HG03159 (cell line): ENCODE measurements around the gene PRAMEF13.
"Not testable (repeated sequence)": the region's sequence is repeated elsewhere in the genome, so short reads cannot be mapped to it uniquely, and the experiment has no call there.

Experiments
- ATAC-seq: cut with Tn5 transposase; IDR thresholded peaks from one replicate; pipeline ENCODE4 v1.9.1; 2021; ENCODE audit warnings: mild to moderate bottlenecking, moderate library complexity; ENCODE audit not compliant: unreplicated experiment

PRAMEF13 gene

DNA sequence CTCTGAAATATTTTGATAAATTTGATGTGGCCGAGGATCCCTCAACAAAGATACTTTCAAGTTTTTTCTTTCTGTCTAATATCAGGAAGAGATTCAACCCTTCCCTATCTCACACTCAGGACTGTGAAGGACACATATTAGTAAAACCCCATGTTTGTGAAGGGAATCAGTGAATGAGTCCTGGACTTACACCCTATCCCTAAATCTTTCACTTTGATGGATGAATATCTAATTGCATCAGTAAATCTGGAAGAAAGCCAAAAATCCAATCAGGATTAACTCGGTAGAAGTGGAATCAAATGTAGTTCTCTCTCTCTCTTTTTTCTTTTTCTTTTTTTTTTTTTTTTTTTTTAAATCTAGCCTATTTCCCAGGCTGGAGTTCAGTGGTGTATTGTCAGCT is 29.7 kb downstream of the PRAMEF13 start, which contains the start of gene PRAMEF9:
TSS of gene PRAMEF9 (plus strand) at position 301 of the 400 bp plus-strand sequence. CDS start 3,433 bp downstream, outside the sequence.
- ATAC-seq, result not testable (repeated sequence)

DNA sequence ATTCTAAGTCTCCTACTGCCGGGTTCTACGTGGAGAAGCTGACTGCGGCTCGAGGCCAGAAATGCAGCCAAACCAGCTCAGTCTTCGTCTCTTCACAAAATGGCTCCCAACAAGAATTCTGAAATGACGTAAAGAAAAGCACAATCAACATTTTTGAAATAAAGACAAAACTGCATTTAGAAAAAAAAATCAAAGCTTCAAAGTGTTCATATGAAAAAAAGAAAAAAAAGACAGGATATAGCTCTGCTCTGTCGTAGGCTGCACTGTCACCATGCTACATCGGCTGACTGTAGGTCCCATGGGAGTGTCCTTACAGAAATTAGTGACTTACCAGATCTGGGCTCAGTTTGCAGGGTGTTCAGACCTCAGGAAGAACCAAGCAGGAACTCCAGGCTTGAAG is 35.7 kb downstream of the PRAMEF13 start, which contains the start of gene HNRNPCL4:
TSS of gene HNRNPCL4 (minus strand) at position 101 of the 400 bp plus-strand sequence. CDS start 164 bp downstream, outside the sequence.
- ATAC-seq, result not testable (repeated sequence)

DNA sequence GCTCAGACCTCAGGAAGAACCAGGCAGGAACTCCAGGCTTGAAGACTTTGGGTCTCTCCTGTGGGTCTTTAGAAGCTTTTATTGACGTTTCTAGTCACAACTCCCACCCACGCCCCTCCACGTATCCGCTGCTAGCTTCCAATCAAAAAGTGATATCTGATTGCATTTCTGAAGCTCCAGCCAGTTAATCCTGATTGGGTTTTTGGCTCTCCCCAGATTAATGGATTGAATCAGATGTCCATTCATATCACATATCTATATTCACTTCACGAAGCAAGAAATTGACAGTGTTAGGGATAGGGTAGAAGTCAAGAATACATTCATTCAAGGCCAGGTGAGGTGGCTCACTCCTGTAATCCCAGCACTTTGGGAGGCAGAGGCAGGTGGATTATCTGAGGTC is 45.3 kb downstream of the PRAMEF13 start, which contains the start of gene PRAMEF26:
TSS of gene PRAMEF26 (minus strand) at position 101 of the 400 bp plus-strand sequence. CDS start 2,914 bp downstream, outside the sequence.
- not testable (repeated sequence) for ATAC-seq
